ENCODE results near the gene NRXN3.

The NRXN3 gene

GRCh38 chr14:79279645-79280597, 1109.7 kb downstream of the NRXN3 start:
- intact Hi-C loops (cut with micrococcal nuclease): no loop called here
- Mint-ChIP-seq H3K4me3 (no peak overlapping the region), H3K9me3 (no peaks in the 10 kb centered on the region), H3K36me3 (ENCODE audit: low read depth) (no peaks in the 10 kb centered on the region), H3K27me3 (peaks cover 66% of the 10 kb centered on the region), H3K27ac (no peak overlapping the region), H3K4me1 (ENCODE audit: low read depth) (peaks cover 10% of the 10 kb centered on the region)

GRCh38 chr14:79281244-79282152, 1111.3 kb downstream of the NRXN3 start:
- Mint-ChIP-seq H3K4me3 (no peak overlapping the region), H3K27me3 (peaks cover 60% of the 10 kb centered on the region), H3K9me3 (no peaks in the 10 kb centered on the region), H3K36me3 (ENCODE audit: low read depth) (no peaks in the 10 kb centered on the region), H3K4me1 (ENCODE audit: low read depth) (peaks cover 10% of the 10 kb centered on the region), H3K27ac (no peak overlapping the region)
- intact Hi-C loops (cut with micrococcal nuclease): no loop called here

- Mint-ChIP-seq H3K9me3 (no peaks in the 10 kb centered on the region), H3K4me3 (no peak overlapping the region), H3K27me3 (peaks cover 30% of the 10 kb centered on the region), H3K4me1 (ENCODE audit: low read depth) (peaks cover under 1% of the 10 kb centered on the region), H3K27ac (no peak overlapping the region), H3K36me3 (ENCODE audit: low read depth) (no peaks in the 10 kb centered on the region)
- intact Hi-C loops (cut with micrococcal nuclease): no loop called here
Observed at GRCh38 chr14:79284621-79285020, 1114.4 kb downstream of the NRXN3 start.

- intact Hi-C loops (cut with micrococcal nuclease): no loop called here
- H3K4me3 Mint-ChIP-seq: no peak overlapping the region
- H3K36me3 Mint-ChIP-seq (ENCODE audit: low read depth): no peaks in the 10 kb centered on the region
- H3K27me3 Mint-ChIP-seq: peaks cover 24% of the 10 kb centered on the region
- H3K27ac Mint-ChIP-seq: no peak overlapping the region
- no peaks in the 10 kb centered on the region for H3K9me3 Mint-ChIP-seq
- H3K4me1 Mint-ChIP-seq (ENCODE audit: low read depth): no peaks in the 10 kb centered on the region
Observed at GRCh38 chr14:79285263-79285662, 1115.1 kb downstream of the NRXN3 start.

- no peak overlapping the region for H3K4me3 Mint-ChIP-seq
- H3K36me3 Mint-ChIP-seq (ENCODE audit: low read depth): no peaks in the 10 kb centered on the region
- H3K27me3 Mint-ChIP-seq: no peaks in the 10 kb centered on the region
- H3K4me1 Mint-ChIP-seq (ENCODE audit: low read depth): no peaks in the 10 kb centered on the region
- no peaks in the 10 kb centered on the region for H3K9me3 Mint-ChIP-seq
- no peak overlapping the region for H3K27ac Mint-ChIP-seq
- intact Hi-C loops (cut with micrococcal nuclease): no loop called here
Observed at GRCh38 chr14:79287976-79288375, 1117.8 kb downstream of the NRXN3 start.

GRCh38 chr14:79293482-79294177, 1123.5 kb downstream of the NRXN3 start:
- no peaks in the 10 kb centered on the region for H3K9me3 Mint-ChIP-seq
- H3K27me3 Mint-ChIP-seq: peaks cover 2% of the 10 kb centered on the region
- no peak overlapping the region for H3K4me3 Mint-ChIP-seq
- H3K36me3 Mint-ChIP-seq (ENCODE audit: low read depth): no peaks in the 10 kb centered on the region
- no peak overlapping the region for H3K27ac Mint-ChIP-seq
- no peaks in the 10 kb centered on the region for H3K4me1 Mint-ChIP-seq (ENCODE audit: low read depth)
- intact Hi-C loops (cut with micrococcal nuclease): no loop called here

- Mint-ChIP-seq H3K27me3 (peaks cover 2% of the 10 kb centered on the region), H3K36me3 (ENCODE audit: low read depth) (no peaks in the 10 kb centered on the region), H3K9me3 (no peaks in the 10 kb centered on the region), H3K4me3 (no peak overlapping the region), H3K27ac (no peak overlapping the region), H3K4me1 (ENCODE audit: low read depth) (no peaks in the 10 kb centered on the region)
- intact Hi-C loops (cut with micrococcal nuclease): no loop called here
Observed at GRCh38 chr14:79294499-79294898, 1124.3 kb downstream of the NRXN3 start.

GRCh38 chr14:79295385-79295784, 1125.2 kb downstream of the NRXN3 start:
- Mint-ChIP-seq H3K36me3 (ENCODE audit: low read depth) (no peaks in the 10 kb centered on the region), H3K27ac (no peak overlapping the region), H3K9me3 (no peaks in the 10 kb centered on the region), H3K4me1 (ENCODE audit: low read depth) (no peaks in the 10 kb centered on the region), H3K27me3 (peaks cover 2% of the 10 kb centered on the region), H3K4me3 (no peak overlapping the region)
- intact Hi-C loops (cut with micrococcal nuclease): no loop called here

GRCh38 chr14:79298373-79298772, 1128.2 kb downstream of the NRXN3 start:
- intact Hi-C loops (cut with micrococcal nuclease): no loop called here
- peaks cover 8% of the 10 kb centered on the region for H3K9me3 Mint-ChIP-seq
- no peaks in the 10 kb centered on the region for H3K4me1 Mint-ChIP-seq (ENCODE audit: low read depth)
- no peaks in the 10 kb centered on the region for H3K36me3 Mint-ChIP-seq (ENCODE audit: low read depth)
- H3K27me3 Mint-ChIP-seq: peaks cover 2% of the 10 kb centered on the region
- no peak overlapping the region for H3K27ac Mint-ChIP-seq
- no peak overlapping the region for H3K4me3 Mint-ChIP-seq

- no peaks in the 10 kb centered on the region for H3K36me3 Mint-ChIP-seq (ENCODE audit: low read depth)
- H3K27ac Mint-ChIP-seq: no peak overlapping the region
- H3K4me3 Mint-ChIP-seq: no peak overlapping the region
- H3K4me1 Mint-ChIP-seq (ENCODE audit: low read depth): no peaks in the 10 kb centered on the region
- peaks cover 8% of the 10 kb centered on the region for H3K9me3 Mint-ChIP-seq
- H3K27me3 Mint-ChIP-seq: no peaks in the 10 kb centered on the region
- intact Hi-C loops (cut with micrococcal nuclease): no loop called here
Observed at GRCh38 chr14:79299162-79299561, 1129.0 kb downstream of the NRXN3 start.

GRCh38 chr14:79304279-79304678, 1134.1 kb downstream of the NRXN3 start:
- Mint-ChIP-seq H3K4me1 (ENCODE audit: low read depth) (no peaks in the 10 kb centered on the region), H3K4me3 (no peak overlapping the region), H3K27ac (no peak overlapping the region), H3K36me3 (ENCODE audit: low read depth) (no peaks in the 10 kb centered on the region), H3K9me3 (peaks cover 8% of the 10 kb centered on the region), H3K27me3 (no peaks in the 10 kb centered on the region)
- intact Hi-C loops (cut with micrococcal nuclease): no loop called here

- Mint-ChIP-seq H3K4me3 (no peak overlapping the region), H3K9me3 (peaks cover 8% of the 10 kb centered on the region), H3K27ac (no peak overlapping the region), H3K4me1 (ENCODE audit: low read depth) (no peaks in the 10 kb centered on the region), H3K27me3 (no peaks in the 10 kb centered on the region), H3K36me3 (ENCODE audit: low read depth) (no peaks in the 10 kb centered on the region)
- intact Hi-C loops (cut with micrococcal nuclease): no loop called here
Observed at GRCh38 chr14:79306546-79306945, 1136.4 kb downstream of the NRXN3 start.

- Mint-ChIP-seq H3K9me3 (no peaks in the 10 kb centered on the region), H3K4me1 (ENCODE audit: low read depth) (no peaks in the 10 kb centered on the region), H3K27ac (no peak overlapping the region), H3K4me3 (no peak overlapping the region), H3K27me3 (peaks cover 2% of the 10 kb centered on the region), H3K36me3 (ENCODE audit: low read depth) (no peaks in the 10 kb centered on the region)
- intact Hi-C loops (cut with micrococcal nuclease): no loop called here
Observed at GRCh38 chr14:79318371-79318770, 1148.2 kb downstream of the NRXN3 start.

- Mint-ChIP-seq H3K9me3 (no peaks in the 10 kb centered on the region), H3K27me3 (peaks cover 2% of the 10 kb centered on the region), H3K36me3 (ENCODE audit: low read depth) (no peaks in the 10 kb centered on the region), H3K4me3 (no peak overlapping the region), H3K27ac (no peak overlapping the region), H3K4me1 (ENCODE audit: low read depth) (no peaks in the 10 kb centered on the region)
- intact Hi-C loops (cut with micrococcal nuclease): no loop called here
Observed at GRCh38 chr14:79320561-79320960, 1150.4 kb downstream of the NRXN3 start.

All from dendritic cell treated with granulocyte-macrophage colony-stimulating factor and Interleukin-4, amounts not matched to agents 40 ng/mL and 50 ng/mL, for 4 days (primary cell).